ENCODE data around the gene PCGF3.

GRCh38 chr4:675036-675882 lies 30.4 kb upstream of the PCGF3 start:
- TF ChIP-seq ZNF23 (CRISPR knock-in tag; IDR thresholded peaks at IDR 0.05) (no peak), ZNF311 (CRISPR knock-in tag; IDR thresholded peaks at IDR 0.05) (no peak), ATF2 (CRISPR knock-in tag; IDR thresholded peaks at IDR 0.05) (no peak), TFAM (CRISPR knock-in tag; conservative IDR thresholded peaks at IDR 0.05) (no peak), NR2C1 (IDR thresholded peaks at IDR 0.05) (no peak), NR2C1 (tag; IDR thresholded peaks at IDR 0.05) (no peak), POLR3G (IDR thresholded peaks at IDR 0.05; ENCODE audit: extremely low read depth, insufficient read length, insufficient replicate concordance) (no peak)

Measured in K562 (cell line).